Stomach (tissue), 9 donors: ENCODE results near the gene DNER. TPM values are rescaled to one million over a fixed set of nuclear protein-coding genes. Genes with fewer than 3 reads are reported as not detected.
A peak's percentile ranks its signal among the peaks of the same experiment; 100 is the strongest.
"Not testable (repeated sequence)": the region's sequence is repeated elsewhere in the genome, so short reads cannot be mapped to it uniquely, and the experiment has no call there.

Experiments used
- DNase-seq, 2 donors: peaks; one replicate each; pipeline versions ENCODE4 v3.0.0 to v3.0.0-alpha.2; 2013 to 2019
- H3K27ac ChIP-seq, 5 donors: fragments of 200-600 bp in 4 of 5; sonication (generic) in 4 of 5; one replicate each; pipeline ENCODE4 v1.5.1; 2013 to 2019; ENCODE audit warnings: mild to moderate bottlenecking in 1 of 5, moderate library complexity in 1 of 5
- H3K27me3 ChIP-seq, 3 donors: fragments of 200-600 bp; sonication (generic); one replicate each; pipeline ENCODE4 v1.5.1; 2017 to 2019; ENCODE audit warnings: mixed run types in 1 of 3
- H3K36me3 ChIP-seq, 4 donors: fragments of 200-600 bp; sonication (generic); 1 replicate in 3 of 4; 2 replicates in 1 of 4; pipeline ENCODE4 v1.5.1; 2016 to 2019
- H3K4me1 ChIP-seq, 4 donors: fragments of 200-600 bp; sonication (generic); one replicate each; pipeline ENCODE4 v1.5.1; 2016 to 2019
- H3K4me3 ChIP-seq, 4 donors: fragments of 200-600 bp; sonication (generic) in 3 of 4; one replicate each; pipeline ENCODE4 v1.5.1; 2016 to 2019; ENCODE audit warnings: mild to moderate bottlenecking in 1 of 4
- H3K9me3 ChIP-seq, 4 donors: fragments of 200-600 bp; sonication (generic); one replicate each; pipeline ENCODE4 v1.5.1; 2016 to 2019
- EP300 ChIP-seq: sonication (generic); formaldehyde crosslinking; IDR thresholded peaks from one replicate; pipeline ENCODE4 v1.6.1; 2017; ENCODE audit warnings: antibody characterized with exemption
- POLR2A ChIP-seq, 4 donors: fragments of 450-650 bp; IDR thresholded peaks; one replicate each; pipeline ENCODE4 v1.6.1; 2016; ENCODE audit warnings: antibody characterized with exemption in 4 of 4, control low read depth in 2 of 4, mild to moderate bottlenecking in 1 of 4, moderate library complexity in 1 of 4
- POLR2AphosphoS5 ChIP-seq, 3 donors: sonication (generic); formaldehyde crosslinking; IDR thresholded peaks; one replicate each; pipeline ENCODE4 v1.6.1; 2016; ENCODE audit warnings: antibody characterized with exemption in 3 of 3
- WGBS, 5 donors: extraction: QIAGEN DNeasy Blood & Tissue Kit in 3 of 5; methylation state at CpG; one replicate each; pipeline versions ENCODE4 v1.1.5 to v1.1.7; 2013 to 2018; 5-methylcytosine and 5-hydroxymethylcytosine counted together
- intact Hi-C: fragments of 100-400 bp; cut with DNase I; formaldehyde crosslinking; loops from one replicate; pipeline ENCODE4 v1.15.1; 2023; ENCODE audit warnings: low total_unique reads
- polyA plus RNA-seq, 3 donors: library from polyadenylated mRNA; stranded (reverse); fragments of 200-250 nt; gene quantifications; one replicate each; pipeline ENCODE4 v1.2.3, GENCODE V29; 2013
- total RNA-seq, 5 donors: library from RNA; depleted of rRNA; stranded (reverse); fragments of >200 nt; gene quantifications; one replicate each; pipeline versions ENCODE4 v1.1.0 to v1.2.3, GENCODE V29; 2014 to 2016
- TF ChIP-seq, protein P1 (sequence below), 7 experiments: fragments of 450-650 bp in 4 of 7; fragments of 200-600 bp in 3 of 7; sonication (generic) in 3 of 7; IDR thresholded peaks; one replicate each; pipeline ENCODE4 v1.5.1; 2016 to 2019; ENCODE audit warnings: antibody characterized with exemption in 7 of 7, control low read depth in 2 of 7, mild to moderate bottlenecking in 1 of 7
- donor health status: healthy with polysubstance abuse.
- donor health status: Bipolar disorder and iron deficiency.
- donor health status: healthy.

The DNER gene
- total and polyA plus RNA-seq, 8 donors: 1.6 to 10.6 (median 4.9) TPM

- no peaks in the 10 kb centered on the region for H3K36me3 ChIP-seq
- WGBS, 5 donors: 58 to 80% (median 61%) methylated on average over 1 of the region's 1 CpG
- H3K27ac ChIP-seq: no peak overlapping the region
- H3K4me3 ChIP-seq: no peak overlapping the region
- no peak for DNase-seq
- intact Hi-C loops: no loop called here
- no peaks in the 10 kb centered on the region for H3K4me1 ChIP-seq
- H3K27me3 ChIP-seq: no peaks in the 10 kb centered on the region
- TF ChIP-seq POLR2A (IDR thresholded peaks at IDR 0.05) (no peak), POLR2AphosphoS5 (IDR thresholded peaks at IDR 0.05) (no peak), EP300 (no peak)
- TF ChIP-seq, protein P1, sequence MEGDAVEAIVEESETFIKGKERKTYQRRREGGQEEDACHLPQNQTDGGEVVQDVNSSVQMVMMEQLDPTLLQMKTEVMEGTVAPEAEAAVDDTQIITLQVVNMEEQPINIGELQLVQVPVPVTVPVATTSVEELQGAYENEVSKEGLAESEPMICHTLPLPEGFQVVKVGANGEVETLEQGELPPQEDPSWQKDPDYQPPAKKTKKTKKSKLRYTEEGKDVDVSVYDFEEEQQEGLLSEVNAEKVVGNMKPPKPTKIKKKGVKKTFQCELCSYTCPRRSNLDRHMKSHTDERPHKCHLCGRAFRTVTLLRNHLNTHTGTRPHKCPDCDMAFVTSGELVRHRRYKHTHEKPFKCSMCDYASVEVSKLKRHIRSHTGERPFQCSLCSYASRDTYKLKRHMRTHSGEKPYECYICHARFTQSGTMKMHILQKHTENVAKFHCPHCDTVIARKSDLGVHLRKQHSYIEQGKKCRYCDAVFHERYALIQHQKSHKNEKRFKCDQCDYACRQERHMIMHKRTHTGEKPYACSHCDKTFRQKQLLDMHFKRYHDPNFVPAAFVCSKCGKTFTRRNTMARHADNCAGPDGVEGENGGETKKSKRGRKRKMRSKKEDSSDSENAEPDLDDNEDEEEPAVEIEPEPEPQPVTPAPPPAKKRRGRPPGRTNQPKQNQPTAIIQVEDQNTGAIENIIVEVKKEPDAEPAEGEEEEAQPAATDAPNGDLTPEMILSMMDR (IDR thresholded peaks at IDR 0.05): no peak
- peaks cover 0 to 11% (median 0%) of the 10 kb centered on the region in 4 donors for H3K9me3 ChIP-seq
Measured at GRCh38 chr2:229376866-229377265, 337.5 kb downstream of the DNER start.

DNA sequence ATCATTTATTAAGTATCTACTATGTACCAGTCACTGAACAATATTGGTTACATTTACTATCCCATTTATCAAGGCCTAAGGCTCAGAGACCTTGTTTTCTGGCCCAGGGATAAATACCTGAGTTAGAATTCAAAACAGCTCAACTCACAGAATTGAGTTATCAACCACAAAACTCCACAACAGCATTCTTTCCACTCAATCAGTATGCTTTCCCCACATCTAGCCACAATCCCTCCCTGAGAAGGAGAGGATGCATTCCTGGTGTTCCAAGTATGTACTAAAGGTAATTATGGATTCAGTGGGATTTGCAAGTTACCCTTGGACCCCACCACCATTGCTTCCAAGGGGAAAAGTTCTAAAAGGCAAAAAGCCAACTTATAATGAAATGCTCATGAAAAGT, 339.1 kb downstream of the DNER start:
- Histone ChIP-seq H3K36me3 (no peaks in the 10 kb centered on the region), H3K4me3 (no peak overlapping the region), H3K27ac (no peak overlapping the region), H3K4me1 (no peaks in the 10 kb centered on the region), H3K27me3 (no peaks in the 10 kb centered on the region), H3K9me3 (no peaks in the 10 kb centered on the region)
- intact Hi-C loops: no loop called here
- no peak for DNase-seq
- TF ChIP-seq POLR2AphosphoS5 (IDR thresholded peaks at IDR 0.05) (no peak), EP300 (no peak), POLR2A (IDR thresholded peaks at IDR 0.05) (no peak)
- TF ChIP-seq, protein P1 (IDR thresholded peaks at IDR 0.05): no peak

DNA sequence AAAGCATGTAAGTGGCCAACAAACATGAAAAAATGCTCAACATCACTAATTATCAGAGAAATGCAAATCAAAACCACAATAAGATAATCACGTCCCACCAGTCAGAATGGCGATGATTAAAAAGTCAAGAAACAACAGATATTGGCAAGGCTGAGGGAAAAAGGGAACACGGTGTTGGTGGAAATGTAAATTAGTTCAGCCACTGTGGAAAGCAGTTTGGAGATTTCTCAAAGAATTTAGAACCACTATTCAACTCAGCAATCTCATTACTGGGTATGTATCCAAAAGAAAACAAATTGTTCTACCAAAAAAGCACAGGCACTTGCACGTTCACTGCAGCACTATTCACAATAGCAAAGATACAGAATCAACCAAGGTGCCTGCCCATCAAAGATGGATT, 341.0 kb downstream of the DNER start:
- H3K27ac ChIP-seq, intact Hi-C loops, H3K4me3 ChIP-seq, H3K27me3 ChIP-seq, H3K9me3 ChIP-seq, H3K4me1 ChIP-seq, H3K36me3 ChIP-seq, DNase-seq: not testable (repeated sequence)
- 71 to 77% (median 75%) methylated on average over 4 of the region's 4 CpGs for WGBS, 5 donors

GRCh38 chr2:229372207-229372606, 342.1 kb downstream of the DNER start:
- WGBS, 5 donors: 73 to 81% (median 80%) methylated on average over 3 of the region's 3 CpGs
- DNase-seq: peak in 1 of 2 donors; percentile 12
- no peaks in the 10 kb centered on the region for H3K27me3 ChIP-seq
- no peaks in the 10 kb centered on the region for H3K36me3 ChIP-seq
- TF ChIP-seq, protein P1 (IDR thresholded peaks at IDR 0.05): no peak
- no peak for TF ChIP-seq POLR2AphosphoS5 (IDR thresholded peaks at IDR 0.05)
- no peak for TF ChIP-seq EP300
- no peak for TF ChIP-seq POLR2A (IDR thresholded peaks at IDR 0.05)
- intact Hi-C loops: no loop called here
- no peaks in the 10 kb centered on the region for H3K4me1 ChIP-seq
- H3K27ac ChIP-seq: no peak overlapping the region
- H3K4me3 ChIP-seq: no peak overlapping the region
- peaks cover 0 to 11% (median 5%) of the 10 kb centered on the region in 4 donors for H3K9me3 ChIP-seq

GRCh38 chr2:229371086-229371485, 343.3 kb downstream of the DNER start:
- 77 to 95% (median 81%) methylated on average over 3 of the region's 3 CpGs for WGBS, 5 donors

More at GRCh38 chr2:229371086-229371485, 343.3 kb downstream of the DNER start:
- DNase-seq: no peak
- Histone ChIP-seq H3K36me3 (no peaks in the 10 kb centered on the region), H3K4me3 (no peak overlapping the region), H3K27me3 (no peaks in the 10 kb centered on the region), H3K27ac (no peak overlapping the region), H3K4me1 (no peaks in the 10 kb centered on the region), H3K9me3 (peaks cover 0 to 11% (median 5%) of the 10 kb centered on the region in 4 donors)
- TF ChIP-seq EP300: no peak
- TF ChIP-seq, protein P1 (IDR thresholded peaks at IDR 0.05): no peak
- TF ChIP-seq POLR2A (IDR thresholded peaks at IDR 0.05): no peak
- no peak for TF ChIP-seq POLR2AphosphoS5 (IDR thresholded peaks at IDR 0.05)
- intact Hi-C loops: no loop called here
